CD4-positive, alpha-beta T cell treated with Interleukin-15 for 1 hour (primary cell): Measurements from ENCODE around the gene SORT1.
"Not testable (repeated sequence)": the region's sequence is repeated elsewhere in the genome, so short reads cannot be mapped to it uniquely, and the experiment has no call there.

Experiments
- DNase-seq: peaks from one replicate; pipeline ENCODE4 v3.0.0-alpha.2; 2020

SORT1 gene

GRCh38 chr1:109335091-109335490 lies 62.6 kb downstream of the SORT1 start:
- DNase-seq, result no peak

- no peak for DNase-seq
Measured at GRCh38 chr1:109331113-109331512, 66.6 kb downstream of the SORT1 start.

GRCh38 chr1:109327285-109327684 lies 70.4 kb downstream of the SORT1 start:
- DNase-seq, result no peak

GRCh38 chr1:109322974-109323373 lies 74.7 kb downstream of the SORT1 start:
- no peak for DNase-seq

GRCh38 chr1:109319114-109319513 lies 78.6 kb downstream of the SORT1 start:
- no peak for DNase-seq

- DNase-seq, result no peak
Measured at GRCh38 chr1:109316506-109316905, 81.2 kb downstream of the SORT1 start.

GRCh38 chr1:109315288-109315687 lies 82.4 kb downstream of the SORT1 start:
- no peak for DNase-seq

- DNase-seq, result no peak
Measured at GRCh38 chr1:109314795-109315194, 82.9 kb downstream of the SORT1 start.

GRCh38 chr1:109312978-109313775 lies 84.5 kb downstream of the SORT1 start:
- DNase-seq, result no peak

- DNase-seq, result no peak
Measured at GRCh38 chr1:109312246-109312645, 85.5 kb downstream of the SORT1 start.

- DNase-seq, result no peak
Measured at GRCh38 chr1:109309347-109309746, 88.4 kb downstream of the SORT1 start.

GRCh38 chr1:109307274-109308021 lies 90.3 kb downstream of the SORT1 start:
- DNase-seq, result peak; percentile 24

- no peak for DNase-seq
Measured at GRCh38 chr1:109306832-109307273, 90.9 kb downstream of the SORT1 start, which contains the start of gene MYBPHL. Gene MYBPHL (minus strand): TSS chr1:109307011. CDS start chr1:109306991, 20 bp downstream.

- not testable (repeated sequence) for DNase-seq
Measured at GRCh38 chr1:109305991-109306390, 91.7 kb downstream of the SORT1 start.

- DNase-seq, result no peak
Measured at GRCh38 chr1:109304226-109304920, 93.3 kb downstream of the SORT1 start.

- DNase-seq, result no peak
Measured at GRCh38 chr1:109301874-109302273, 95.8 kb downstream of the SORT1 start.

GRCh38 chr1:109300650-109301151 lies 97.0 kb downstream of the SORT1 start:
- no peak for DNase-seq

GRCh38 chr1:109299558-109300343 lies 98.0 kb downstream of the SORT1 start:
- no peak for DNase-seq

- no peak for DNase-seq
Measured at GRCh38 chr1:109298666-109299557, 98.8 kb downstream of the SORT1 start.

GRCh38 chr1:109296782-109297181 lies 100.9 kb downstream of the SORT1 start:
- DNase-seq, result no peak

GRCh38 chr1:109295712-109296415 lies 101.9 kb downstream of the SORT1 start:
- DNase-seq, result no peak
